ENCODE measurements around the gene PIGW. TPM values are rescaled to one million over a fixed set of nuclear protein-coding genes. Genes with fewer than 3 reads are reported as not detected.

Gene PIGW
- polyA plus RNA-seq, 1 donor from 2014 or later, result 5.4 TPM

- Histone ChIP-seq H3K9me2 (ENCODE audit: insufficient read depth, low read length) (no peaks in the 10 kb centered on the region), H3K27me3 (ENCODE audit: insufficient read depth, low read depth, low read length) (no peaks in the 10 kb centered on the region), H3F3A (ENCODE audit: insufficient read depth, low read length, poor library complexity, severe bottlenecking) (no peaks in the 10 kb centered on the region), H3K4me3 (ENCODE audit: low read length) (no peak overlapping the region), H2AFZ (ENCODE audit: low read depth, low read length) (no peak overlapping the region), H3K36me3 (ENCODE audit: insufficient read depth, low read length) (no peaks in the 10 kb centered on the region), H3K4me2 (ENCODE audit: low read length) (no peak overlapping the region), H3K27ac (ENCODE audit: low read length) (no peak overlapping the region), H4K20me1 (ENCODE audit: insufficient read depth) (no peaks in the 10 kb centered on the region), H3K9me3 (ENCODE audit: low read length) (no peaks in the 10 kb centered on the region), H3K79me2 (replicated peaks; ENCODE audit: insufficient read depth, low read length) (no peaks in the 10 kb centered on the region), H3K9ac (ENCODE audit: low read length) (no peak overlapping the region)
- no peak for TF ChIP-seq TAF1 (IDR thresholded peaks at IDR 0.05; ENCODE audit: low read depth)
- no peak for TF ChIP-seq EP300 (conservative IDR thresholded peaks at IDR 0.05; ENCODE audit: poor library complexity, severe bottlenecking)
- no peak for TF ChIP-seq RAD21 (conservative IDR thresholded peaks at IDR 0.05)
- no peak for TF ChIP-seq MXI1 (conservative IDR thresholded peaks at IDR 0.05; ENCODE audit: poor library complexity, severe bottlenecking)
- no peak for TF ChIP-seq POLR2AphosphoS5 (IDR thresholded peaks at IDR 0.05)
- TF ChIP-seq SMC3 (conservative IDR thresholded peaks at IDR 0.05; ENCODE audit: poor library complexity), result no peak
- no peak for TF ChIP-seq EZH2 (IDR thresholded peaks at IDR 0.05; ENCODE audit: borderline replicate concordance, insufficient read depth, low read length, poor library complexity, severe bottlenecking)
Measured at GRCh38 chr17:36515837-36516236, 18.9 kb upstream of the PIGW start.

DNA sequence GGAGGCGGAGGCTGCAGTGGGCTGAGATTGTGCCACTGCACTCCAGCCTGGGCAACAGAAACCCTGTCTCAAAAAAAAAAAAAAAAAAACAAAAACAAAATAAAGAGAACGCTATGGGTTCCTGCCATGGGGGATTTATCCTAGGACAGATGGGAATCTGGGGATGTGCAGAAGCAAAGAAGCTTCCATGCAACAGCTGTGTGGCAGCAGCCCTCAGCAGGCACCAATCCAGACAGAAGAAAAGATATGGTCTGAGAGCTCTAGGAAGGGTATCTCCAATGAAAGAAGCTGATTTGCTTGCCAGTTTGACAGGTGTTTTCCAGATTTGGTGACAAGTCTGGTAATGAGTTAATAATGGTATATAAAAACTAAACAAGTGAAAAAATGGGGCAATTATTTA lies 11.7 kb upstream of the PIGW start:
- peaks cover 9% of the 10 kb centered on the region for H3K36me3 ChIP-seq (ENCODE audit: insufficient read depth, low read length)
- H3F3A ChIP-seq (ENCODE audit: insufficient read depth, low read length, poor library complexity, severe bottlenecking), result no peaks in the 10 kb centered on the region
- no peak overlapping the region for H3K9ac ChIP-seq (ENCODE audit: low read length)
- no peaks in the 10 kb centered on the region for H3K27me3 ChIP-seq (ENCODE audit: insufficient read depth, low read depth, low read length)
- H3K9me2 ChIP-seq (ENCODE audit: insufficient read depth, low read length), result no peaks in the 10 kb centered on the region
- no peak for TF ChIP-seq RAD21 (conservative IDR thresholded peaks at IDR 0.05)
- TF ChIP-seq, protein P1, sequence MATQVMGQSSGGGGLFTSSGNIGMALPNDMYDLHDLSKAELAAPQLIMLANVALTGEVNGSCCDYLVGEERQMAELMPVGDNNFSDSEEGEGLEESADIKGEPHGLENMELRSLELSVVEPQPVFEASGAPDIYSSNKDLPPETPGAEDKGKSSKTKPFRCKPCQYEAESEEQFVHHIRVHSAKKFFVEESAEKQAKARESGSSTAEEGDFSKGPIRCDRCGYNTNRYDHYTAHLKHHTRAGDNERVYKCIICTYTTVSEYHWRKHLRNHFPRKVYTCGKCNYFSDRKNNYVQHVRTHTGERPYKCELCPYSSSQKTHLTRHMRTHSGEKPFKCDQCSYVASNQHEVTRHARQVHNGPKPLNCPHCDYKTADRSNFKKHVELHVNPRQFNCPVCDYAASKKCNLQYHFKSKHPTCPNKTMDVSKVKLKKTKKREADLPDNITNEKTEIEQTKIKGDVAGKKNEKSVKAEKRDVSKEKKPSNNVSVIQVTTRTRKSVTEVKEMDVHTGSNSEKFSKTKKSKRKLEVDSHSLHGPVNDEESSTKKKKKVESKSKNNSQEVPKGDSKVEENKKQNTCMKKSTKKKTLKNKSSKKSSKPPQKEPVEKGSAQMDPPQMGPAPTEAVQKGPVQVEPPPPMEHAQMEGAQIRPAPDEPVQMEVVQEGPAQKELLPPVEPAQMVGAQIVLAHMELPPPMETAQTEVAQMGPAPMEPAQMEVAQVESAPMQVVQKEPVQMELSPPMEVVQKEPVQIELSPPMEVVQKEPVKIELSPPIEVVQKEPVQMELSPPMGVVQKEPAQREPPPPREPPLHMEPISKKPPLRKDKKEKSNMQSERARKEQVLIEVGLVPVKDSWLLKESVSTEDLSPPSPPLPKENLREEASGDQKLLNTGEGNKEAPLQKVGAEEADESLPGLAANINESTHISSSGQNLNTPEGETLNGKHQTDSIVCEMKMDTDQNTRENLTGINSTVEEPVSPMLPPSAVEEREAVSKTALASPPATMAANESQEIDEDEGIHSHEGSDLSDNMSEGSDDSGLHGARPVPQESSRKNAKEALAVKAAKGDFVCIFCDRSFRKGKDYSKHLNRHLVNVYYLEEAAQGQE (IDR thresholded peaks at IDR 0.05; ENCODE audit: borderline replicate concordance), result no peak
- TF ChIP-seq TAF1 (IDR thresholded peaks at IDR 0.05; ENCODE audit: low read depth), result no peak
- no peak for TF ChIP-seq CTCF (IDR thresholded peaks at IDR 0.05; ENCODE audit: poor library complexity, severe bottlenecking)
- TF ChIP-seq EP300 (conservative IDR thresholded peaks at IDR 0.05; ENCODE audit: poor library complexity, severe bottlenecking), result no peak
- TF ChIP-seq SMC3 (conservative IDR thresholded peaks at IDR 0.05; ENCODE audit: poor library complexity), result no peak
- TF ChIP-seq EZH2 (IDR thresholded peaks at IDR 0.05; ENCODE audit: borderline replicate concordance, insufficient read depth, low read length, poor library complexity, severe bottlenecking), result no peak
- TF ChIP-seq MXI1 (conservative IDR thresholded peaks at IDR 0.05; ENCODE audit: poor library complexity, severe bottlenecking), result no peak
- H2AFZ ChIP-seq (ENCODE audit: low read depth, low read length), result no peak overlapping the region
- H3K27ac ChIP-seq (ENCODE audit: low read length), result no peak overlapping the region
- H3K4me3 ChIP-seq (ENCODE audit: low read length), result no peak overlapping the region
- no peaks in the 10 kb centered on the region for H4K20me1 ChIP-seq (ENCODE audit: insufficient read depth)
- H3K9me3 ChIP-seq (ENCODE audit: low read length), result no peaks in the 10 kb centered on the region
- no peaks in the 10 kb centered on the region for H3K79me2 ChIP-seq (replicated peaks; ENCODE audit: insufficient read depth, low read length)
- no peak overlapping the region for H3K4me2 ChIP-seq (ENCODE audit: low read length)
